ENCODE results near the gene CCDC14. TPM values are rescaled to one million over a fixed set of nuclear protein-coding genes. Genes with fewer than 3 reads are reported as not detected.
A peak's percentile ranks its signal among the peaks of the same experiment; 100 is the strongest.

The CCDC14 gene
- polyA plus RNA-seq, 3 donors = 1.1 to 37.2 (median 4.0) TPM

DNA sequence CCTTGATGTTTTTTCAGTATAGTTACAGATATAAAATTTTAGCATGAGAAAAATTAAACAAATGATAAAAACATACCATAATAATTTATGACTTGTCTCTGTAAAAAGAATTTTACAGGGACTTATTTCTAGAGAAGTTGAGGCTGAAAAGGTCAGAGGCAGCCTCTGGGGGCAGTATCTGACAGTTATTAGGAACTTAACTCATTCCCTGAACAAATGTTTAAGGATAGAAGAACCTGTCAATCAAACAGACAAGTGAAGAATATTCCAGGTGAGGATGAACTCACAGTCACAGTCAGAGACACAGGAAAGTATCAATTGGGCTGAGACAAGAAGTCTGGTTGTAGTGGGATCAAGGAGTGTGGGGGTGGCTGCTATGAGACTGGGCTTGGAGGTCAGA is 84.2 kb downstream of the CCDC14 start:
- Histone ChIP-seq H3K79me2 (ENCODE audit: insufficient read depth, low read length) (no peaks in the 10 kb centered on the region), H3K9ac (ENCODE audit: insufficient read depth, low read length, poor library complexity, severe bottlenecking) (no peak overlapping the region), H3K4me1 (ENCODE audit: control insufficient read depth in 1 of 2, insufficient read depth in 2 of 2, low read length in 2 of 2) (no peaks in the 10 kb centered on the region), H3K36me3 (replicated peaks in 1 of 2; ENCODE audit: control insufficient read depth in 1 of 2, insufficient read depth in 2 of 2, low read length in 2 of 2) (no peaks in the 10 kb centered on the region), H3K4me3 (replicated peaks in 1 of 3; ENCODE audit: low read depth in 2 of 3, low read length in 3 of 3) (no peak overlapping the region), H3K27ac (ENCODE audit: low read depth in 1 of 2, low read length in 2 of 2) (no peak overlapping the region), H2AFZ (ENCODE audit: insufficient read depth, low read depth, low read length, poor library complexity, severe bottlenecking) (no peak overlapping the region), H4K20me1 (ENCODE audit: insufficient read depth, low read length) (no peaks in the 10 kb centered on the region), H3K27me3 (ENCODE audit: control insufficient read depth in 2 of 2, insufficient read depth in 2 of 2, low read length in 2 of 2) (peaks cover 0 to 2% of the 10 kb centered on the region in 2 donors), H3K4me2 (replicated peaks; ENCODE audit: extremely low read depth, low read length, poor library complexity, severe bottlenecking) (no peak overlapping the region), H3K9me3 (replicated peaks in 1 of 2; ENCODE audit: control insufficient read depth in 1 of 2, insufficient read depth in 1 of 2, low read length in 2 of 2) (no peaks in the 10 kb centered on the region)
- TF ChIP-seq, protein P1, sequence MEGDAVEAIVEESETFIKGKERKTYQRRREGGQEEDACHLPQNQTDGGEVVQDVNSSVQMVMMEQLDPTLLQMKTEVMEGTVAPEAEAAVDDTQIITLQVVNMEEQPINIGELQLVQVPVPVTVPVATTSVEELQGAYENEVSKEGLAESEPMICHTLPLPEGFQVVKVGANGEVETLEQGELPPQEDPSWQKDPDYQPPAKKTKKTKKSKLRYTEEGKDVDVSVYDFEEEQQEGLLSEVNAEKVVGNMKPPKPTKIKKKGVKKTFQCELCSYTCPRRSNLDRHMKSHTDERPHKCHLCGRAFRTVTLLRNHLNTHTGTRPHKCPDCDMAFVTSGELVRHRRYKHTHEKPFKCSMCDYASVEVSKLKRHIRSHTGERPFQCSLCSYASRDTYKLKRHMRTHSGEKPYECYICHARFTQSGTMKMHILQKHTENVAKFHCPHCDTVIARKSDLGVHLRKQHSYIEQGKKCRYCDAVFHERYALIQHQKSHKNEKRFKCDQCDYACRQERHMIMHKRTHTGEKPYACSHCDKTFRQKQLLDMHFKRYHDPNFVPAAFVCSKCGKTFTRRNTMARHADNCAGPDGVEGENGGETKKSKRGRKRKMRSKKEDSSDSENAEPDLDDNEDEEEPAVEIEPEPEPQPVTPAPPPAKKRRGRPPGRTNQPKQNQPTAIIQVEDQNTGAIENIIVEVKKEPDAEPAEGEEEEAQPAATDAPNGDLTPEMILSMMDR (IDR thresholded peaks at IDR 0.05) = peak; percentile 31
- no peak overlapping the region for H3K27ac Mint-ChIP-seq
- no peaks in the 10 kb centered on the region for H3K4me1 Mint-ChIP-seq
- H3K4me3 Mint-ChIP-seq = no peak overlapping the region
- H3K27me3 Mint-ChIP-seq (ENCODE audit: low read depth in 3 of 3) = peaks cover 2 to 9% (median 7%) of the 10 kb centered on the region in 3 donors
- no peaks in the 10 kb centered on the region for H3K9me3 Mint-ChIP-seq
- intact Hi-C loops (cut with micrococcal nuclease) = no loop called here
- DNase-seq = no peak
- no peaks in the 10 kb centered on the region for H3K36me3 Mint-ChIP-seq

DNA sequence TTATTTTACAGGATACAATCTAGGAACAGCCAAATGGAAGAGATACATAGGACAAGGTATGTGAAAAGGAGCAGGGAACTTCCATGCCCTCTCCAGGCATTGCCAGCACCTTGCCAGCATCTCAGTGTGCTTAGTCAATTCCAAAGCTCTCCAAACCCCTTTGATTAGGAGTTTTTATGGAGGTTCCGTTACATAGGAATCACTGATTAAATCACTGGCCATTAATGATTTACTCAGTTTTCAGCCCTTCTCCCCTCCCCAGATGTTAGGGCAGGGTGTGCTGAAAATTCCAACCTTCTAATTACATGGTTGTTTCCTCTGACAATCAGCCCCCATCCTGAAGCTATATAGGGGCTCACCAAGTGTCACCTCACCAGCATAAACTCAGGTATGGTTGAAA is 88.4 kb downstream of the CCDC14 start:
- intact Hi-C loops (cut with micrococcal nuclease) = no loop called here
- no peak overlapping the region for H3K4me3 ChIP-seq (replicated peaks in 1 of 3; ENCODE audit: low read depth in 2 of 3, low read length in 3 of 3)
- Mint-ChIP-seq H3K36me3 (no peaks in the 10 kb centered on the region), H3K27me3 (ENCODE audit: low read depth in 3 of 3) (peaks cover 0 to 4% (median 3%) of the 10 kb centered on the region in 3 donors), H3K27ac (no peak overlapping the region), H3K4me1 (no peaks in the 10 kb centered on the region), H3K9me3 (peaks cover 0 to 4% (median 0%) of the 10 kb centered on the region in 7 donors), H3K4me3 (no peak overlapping the region)
- no peaks in the 10 kb centered on the region for H4K20me1 ChIP-seq (ENCODE audit: insufficient read depth, low read length)
- H2AFZ ChIP-seq (ENCODE audit: insufficient read depth, low read depth, low read length, poor library complexity, severe bottlenecking) = no peak overlapping the region
- H3K27ac ChIP-seq (ENCODE audit: low read depth in 1 of 2, low read length in 2 of 2) = no peak overlapping the region
- no CpG with 5 or more reads among the region's 1 CpG for WGBS (ENCODE audit: insufficient coverage)
- no peaks in the 10 kb centered on the region for H3K9me3 ChIP-seq (replicated peaks in 1 of 2; ENCODE audit: control insufficient read depth in 1 of 2, insufficient read depth in 1 of 2, low read length in 2 of 2)
- H3K27me3 ChIP-seq (ENCODE audit: control insufficient read depth in 2 of 2, insufficient read depth in 2 of 2, low read length in 2 of 2) = no peaks in the 10 kb centered on the region
- no peaks in the 10 kb centered on the region for H3K4me1 ChIP-seq (ENCODE audit: control insufficient read depth in 1 of 2, insufficient read depth in 2 of 2, low read length in 2 of 2)
- H3K36me3 ChIP-seq (replicated peaks in 1 of 2; ENCODE audit: control insufficient read depth in 1 of 2, insufficient read depth in 2 of 2, low read length in 2 of 2) = no peaks in the 10 kb centered on the region
- no peaks in the 10 kb centered on the region for H3K79me2 ChIP-seq (ENCODE audit: insufficient read depth, low read length)
- H3K9ac ChIP-seq (ENCODE audit: insufficient read depth, low read length, poor library complexity, severe bottlenecking) = no peak overlapping the region
- DNase-seq = no peak
- no peak overlapping the region for H3K4me2 ChIP-seq (replicated peaks; ENCODE audit: extremely low read depth, low read length, poor library complexity, severe bottlenecking)
- TF ChIP-seq, protein P1 (IDR thresholded peaks at IDR 0.05) = no peak

Measured in CD14-positive monocyte (primary cell).